HEK293 (cell line): ENCODE data around the gene HOXB7.

Experiments used
- GLI2 ChIP-seq: fragments of 450-650 bp; formaldehyde crosslinking; IDR thresholded peaks from 2 replicates; pipeline ENCODE4; 2017; ENCODE audit warnings: missing biosample characterization, missing genetic modification characterization, low read depth, borderline replicate concordance
- GLI4 ChIP-seq: fragments of 450-650 bp; formaldehyde crosslinking; IDR thresholded peaks from 2 replicates; pipeline ENCODE4 v1.5.1; 2016; ENCODE audit warnings: missing biosample characterization, missing genetic modification characterization
- KLF16 ChIP-seq: fragments of 450-650 bp; formaldehyde crosslinking; IDR thresholded peaks from 2 replicates; pipeline ENCODE4 v1.5.1; 2017; ENCODE audit warnings: missing biosample characterization, missing genetic modification characterization
- MYNN ChIP-seq: fragments of 450-650 bp; formaldehyde crosslinking; IDR thresholded peaks from 2 replicates; pipeline ENCODE4 v1.5.1; 2016; ENCODE audit warnings: missing biosample characterization, missing genetic modification characterization, borderline replicate concordance
- RBAK ChIP-seq: fragments of 450-650 bp; formaldehyde crosslinking; IDR thresholded peaks from 2 replicates; pipeline ENCODE4 v1.5.1; 2016; ENCODE audit warnings: missing biosample characterization, missing genetic modification characterization
- TCF7L2 ChIP-seq: IDR thresholded peaks from 2 replicates; pipeline ENCODE4 v1.6.1; 2011; ENCODE audit warnings: low read depth, mild to moderate bottlenecking, inconsistent platforms, low read length, moderate library complexity, borderline replicate concordance
- YY2 ChIP-seq: fragments of 450-650 bp; formaldehyde crosslinking; IDR thresholded peaks from 2 replicates; pipeline ENCODE4 v1.5.1; 2016; ENCODE audit warnings: missing biosample characterization, missing genetic modification characterization
- ZBTB1 ChIP-seq: fragments of 450-650 bp; formaldehyde crosslinking; IDR thresholded peaks from 2 replicates; pipeline ENCODE4 v1.5.1; 2016; ENCODE audit warnings: missing biosample characterization, missing genetic modification characterization
- ZFP69B ChIP-seq: fragments of 450-650 bp; formaldehyde crosslinking; IDR thresholded peaks from 2 replicates; pipeline ENCODE4 v1.5.1; 2016; ENCODE audit warnings: missing biosample characterization, missing genetic modification characterization
- ZNF157 ChIP-seq: fragments of 450-650 bp; formaldehyde crosslinking; IDR thresholded peaks from 2 replicates; pipeline ENCODE4 v1.5.1; 2016; ENCODE audit warnings: missing biosample characterization, missing genetic modification characterization
- ZNF211 ChIP-seq: fragments of 450-650 bp; formaldehyde crosslinking; IDR thresholded peaks from 2 replicates; pipeline ENCODE4 v1.5.1; 2016; ENCODE audit warnings: low read depth, missing biosample characterization, missing genetic modification characterization
- ZNF23 ChIP-seq: fragments of 450-650 bp; formaldehyde crosslinking; IDR thresholded peaks from 2 replicates; pipeline ENCODE4 v1.5.1; 2016; ENCODE audit warnings: missing biosample characterization, missing genetic modification characterization, borderline replicate concordance
- ZNF335 ChIP-seq: fragments of 450-650 bp; formaldehyde crosslinking; conservative IDR thresholded peaks from 2 replicates; pipeline ENCODE4 v1.5.1; 2016; ENCODE audit warnings: missing biosample characterization, missing genetic modification characterization
- ZNF423 ChIP-seq: fragments of 450-650 bp; formaldehyde crosslinking; IDR thresholded peaks from 2 replicates; pipeline ENCODE4 v1.5.1; 2016; ENCODE audit warnings: missing biosample characterization, missing genetic modification characterization
- ZNF549 ChIP-seq: fragments of 450-650 bp; IDR thresholded peaks from 2 replicates; pipeline ENCODE4 v1.5.1; 2018; ENCODE audit warnings: missing biosample characterization, missing genetic modification characterization, mild to moderate bottlenecking, inconsistent platforms, moderate library complexity
- ZNF555 ChIP-seq: fragments of 450-650 bp; formaldehyde crosslinking; conservative IDR thresholded peaks from 2 replicates; pipeline ENCODE4 v1.5.1; 2017; ENCODE audit warnings: missing biosample characterization, mild to moderate bottlenecking, missing genetic modification characterization, inconsistent platforms
- ZNF571 ChIP-seq: fragments of 450-650 bp; formaldehyde crosslinking; IDR thresholded peaks from 2 replicates; pipeline ENCODE4 v1.5.0; 2017; ENCODE audit warnings: missing biosample characterization, missing genetic modification characterization
- ZNF600 ChIP-seq: fragments of 450-650 bp; formaldehyde crosslinking; IDR thresholded peaks from 2 replicates; pipeline ENCODE4 v1.5.1; 2016; ENCODE audit warnings: missing biosample characterization, missing genetic modification characterization
- ZNF660 ChIP-seq: fragments of 450-650 bp; IDR thresholded peaks from 2 replicates; pipeline ENCODE4 v1.5.1; 2018; ENCODE audit warnings: missing biosample characterization, mild to moderate bottlenecking, missing genetic modification characterization
- TF ChIP-seq, protein P1 (sequence below): fragments of 450-650 bp; formaldehyde crosslinking; conservative IDR thresholded peaks from 2 replicates; pipeline ENCODE4 v1.5.1; 2016; ENCODE audit warnings: low read depth, missing biosample characterization, missing genetic modification characterization
- TF ChIP-seq, protein P2 (sequence below): fragments of 450-650 bp; formaldehyde crosslinking; IDR thresholded peaks from 2 replicates; pipeline ENCODE4 v1.5.1; 2016; ENCODE audit warnings: missing biosample characterization, missing genetic modification characterization
- TF ChIP-seq, protein P3 (sequence below): fragments of 450-650 bp; formaldehyde crosslinking; IDR thresholded peaks from 2 replicates; pipeline ENCODE4 v1.5.1; 2016; ENCODE audit warnings: missing biosample characterization, missing genetic modification characterization
- TF ChIP-seq, protein P4 (sequence below): fragments of 450-650 bp; formaldehyde crosslinking; IDR thresholded peaks from 2 replicates; pipeline ENCODE4 v1.5.1; 2017; ENCODE audit warnings: missing biosample characterization, missing genetic modification characterization
- TF ChIP-seq, protein P5 (sequence below): fragments of 450-650 bp; formaldehyde crosslinking; IDR thresholded peaks from 2 replicates; pipeline ENCODE4 v1.5.1; 2016; ENCODE audit warnings: missing biosample characterization, missing genetic modification characterization, low read depth
- TF ChIP-seq, protein P6 (sequence below): fragments of 450-650 bp; formaldehyde crosslinking; IDR thresholded peaks from 2 replicates; pipeline ENCODE4 v1.5.1; 2017; ENCODE audit warnings: missing biosample characterization, missing genetic modification characterization
- TF ChIP-seq, protein P7 (sequence below): fragments of 450-650 bp; formaldehyde crosslinking; IDR thresholded peaks from 2 replicates; pipeline ENCODE4 v1.5.1; 2016; ENCODE audit warnings: missing biosample characterization, missing genetic modification characterization
- TF ChIP-seq, protein P8 (sequence below): fragments of 450-650 bp; formaldehyde crosslinking; IDR thresholded peaks from 2 replicates; pipeline ENCODE4 v1.5.1; 2016; ENCODE audit warnings: missing biosample characterization, missing genetic modification characterization

The HOXB7 gene

DNA sequence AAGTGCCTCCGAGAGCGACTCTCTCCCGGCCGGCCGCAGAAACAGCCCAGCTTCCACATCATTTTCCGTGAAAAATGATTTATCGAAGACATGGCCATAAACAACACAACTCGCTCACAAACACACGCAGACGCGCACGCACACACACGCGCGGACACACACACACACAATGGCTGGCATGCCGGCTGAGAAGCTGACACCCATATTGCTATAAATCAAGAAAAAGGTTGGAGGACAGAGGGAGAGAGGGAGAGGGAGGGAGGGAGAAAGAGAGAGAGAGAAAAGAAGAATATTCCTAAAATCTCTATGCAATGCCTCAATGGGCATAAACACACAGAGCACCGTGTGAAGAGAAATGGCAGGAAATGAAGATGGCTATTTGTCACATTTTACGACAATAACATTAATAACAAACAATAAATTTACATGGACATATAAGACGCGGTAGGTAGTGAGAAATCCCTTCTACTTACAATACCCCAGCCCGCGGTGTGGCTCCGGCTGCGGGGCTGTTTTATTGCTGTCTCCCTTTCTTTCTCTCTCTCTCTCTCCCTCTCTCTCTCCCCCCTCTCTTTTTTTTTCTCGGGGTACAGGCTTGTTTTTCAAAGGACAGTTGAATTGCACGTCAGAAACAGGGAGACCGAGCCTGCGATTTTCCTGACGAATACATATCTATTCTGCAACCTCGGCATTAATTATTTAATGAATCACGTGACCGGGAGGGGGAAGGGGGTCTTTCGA is 42.1 kb downstream of the HOXB7 start (continued):
- TF ChIP-seq, protein P1, sequence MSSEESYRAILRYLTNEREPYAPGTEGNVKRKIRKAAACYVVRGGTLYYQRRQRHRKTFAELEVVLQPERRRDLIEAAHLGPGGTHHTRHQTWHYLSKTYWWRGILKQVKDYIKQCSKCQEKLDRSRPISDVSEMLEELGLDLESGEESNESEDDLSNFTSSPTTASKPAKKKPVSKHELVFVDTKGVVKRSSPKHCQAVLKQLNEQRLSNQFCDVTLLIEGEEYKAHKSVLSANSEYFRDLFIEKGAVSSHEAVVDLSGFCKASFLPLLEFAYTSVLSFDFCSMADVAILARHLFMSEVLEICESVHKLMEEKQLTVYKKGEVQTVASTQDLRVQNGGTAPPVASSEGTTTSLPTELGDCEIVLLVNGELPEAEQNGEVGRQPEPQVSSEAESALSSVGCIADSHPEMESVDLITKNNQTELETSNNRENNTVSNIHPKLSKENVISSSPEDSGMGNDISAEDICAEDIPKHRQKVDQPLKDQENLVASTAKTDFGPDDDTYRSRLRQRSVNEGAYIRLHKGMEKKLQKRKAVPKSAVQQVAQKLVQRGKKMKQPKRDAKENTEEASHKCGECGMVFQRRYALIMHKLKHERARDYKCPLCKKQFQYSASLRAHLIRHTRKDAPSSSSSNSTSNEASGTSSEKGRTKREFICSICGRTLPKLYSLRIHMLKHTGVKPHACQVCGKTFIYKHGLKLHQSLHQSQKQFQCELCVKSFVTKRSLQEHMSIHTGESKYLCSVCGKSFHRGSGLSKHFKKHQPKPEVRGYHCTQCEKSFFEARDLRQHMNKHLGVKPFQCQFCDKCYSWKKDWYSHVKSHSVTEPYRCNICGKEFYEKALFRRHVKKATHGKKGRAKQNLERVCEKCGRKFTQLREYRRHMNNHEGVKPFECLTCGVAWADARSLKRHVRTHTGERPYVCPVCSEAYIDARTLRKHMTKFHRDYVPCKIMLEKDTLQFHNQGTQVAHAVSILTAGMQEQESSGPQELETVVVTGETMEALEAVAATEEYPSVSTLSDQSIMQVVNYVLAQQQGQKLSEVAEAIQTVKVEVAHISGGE = 0 out of 2 replicates have a peak, but pooled peaks have one; percentile 1
- TF ChIP-seq, protein P2, sequence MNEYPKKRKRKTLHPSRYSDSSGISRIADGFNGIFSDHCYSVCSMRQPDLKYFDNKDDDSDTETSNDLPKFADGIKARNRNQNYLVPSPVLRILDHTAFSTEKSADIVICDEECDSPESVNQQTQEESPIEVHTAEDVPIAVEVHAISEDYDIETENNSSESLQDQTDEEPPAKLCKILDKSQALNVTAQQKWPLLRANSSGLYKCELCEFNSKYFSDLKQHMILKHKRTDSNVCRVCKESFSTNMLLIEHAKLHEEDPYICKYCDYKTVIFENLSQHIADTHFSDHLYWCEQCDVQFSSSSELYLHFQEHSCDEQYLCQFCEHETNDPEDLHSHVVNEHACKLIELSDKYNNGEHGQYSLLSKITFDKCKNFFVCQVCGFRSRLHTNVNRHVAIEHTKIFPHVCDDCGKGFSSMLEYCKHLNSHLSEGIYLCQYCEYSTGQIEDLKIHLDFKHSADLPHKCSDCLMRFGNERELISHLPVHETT = no peak
- TF ChIP-seq RBAK (tag by site-specific recombination) (no peak), GLI4 (tag by site-specific recombination) (no peak), ZNF600 (tag by site-specific recombination) (peak; percentile 58), ZNF571 (no peak), ZFP69B (tag by site-specific recombination) (no peak; the same call in 1 of the 2 replicates), ZNF423 (tag by site-specific recombination) (0 out of 2 replicates have a peak, but pooled peaks have one; percentile 32), TCF7L2 (no peak), ZNF211 (tag by site-specific recombination) (no peak), ZNF23 (no peak), ZBTB1 (tag by site-specific recombination) (no peak), ZNF335 (tag by site-specific recombination) (no peak), ZNF157 (tag by site-specific recombination) (no peak), ZNF555 (no peak), MYNN (tag by site-specific recombination) (no peak), ZNF660 (tag by site-specific recombination) (no peak), ZNF549 (tag by site-specific recombination) (no peak), KLF16 (tag by site-specific recombination) (no peak), YY2 (peak; percentile 85), GLI2 (tag by site-specific recombination) (no peak)
- TF ChIP-seq, protein P3, sequence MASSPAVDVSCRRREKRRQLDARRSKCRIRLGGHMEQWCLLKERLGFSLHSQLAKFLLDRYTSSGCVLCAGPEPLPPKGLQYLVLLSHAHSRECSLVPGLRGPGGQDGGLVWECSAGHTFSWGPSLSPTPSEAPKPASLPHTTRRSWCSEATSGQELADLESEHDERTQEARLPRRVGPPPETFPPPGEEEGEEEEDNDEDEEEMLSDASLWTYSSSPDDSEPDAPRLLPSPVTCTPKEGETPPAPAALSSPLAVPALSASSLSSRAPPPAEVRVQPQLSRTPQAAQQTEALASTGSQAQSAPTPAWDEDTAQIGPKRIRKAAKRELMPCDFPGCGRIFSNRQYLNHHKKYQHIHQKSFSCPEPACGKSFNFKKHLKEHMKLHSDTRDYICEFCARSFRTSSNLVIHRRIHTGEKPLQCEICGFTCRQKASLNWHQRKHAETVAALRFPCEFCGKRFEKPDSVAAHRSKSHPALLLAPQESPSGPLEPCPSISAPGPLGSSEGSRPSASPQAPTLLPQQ = no peak
- TF ChIP-seq, protein P4, sequence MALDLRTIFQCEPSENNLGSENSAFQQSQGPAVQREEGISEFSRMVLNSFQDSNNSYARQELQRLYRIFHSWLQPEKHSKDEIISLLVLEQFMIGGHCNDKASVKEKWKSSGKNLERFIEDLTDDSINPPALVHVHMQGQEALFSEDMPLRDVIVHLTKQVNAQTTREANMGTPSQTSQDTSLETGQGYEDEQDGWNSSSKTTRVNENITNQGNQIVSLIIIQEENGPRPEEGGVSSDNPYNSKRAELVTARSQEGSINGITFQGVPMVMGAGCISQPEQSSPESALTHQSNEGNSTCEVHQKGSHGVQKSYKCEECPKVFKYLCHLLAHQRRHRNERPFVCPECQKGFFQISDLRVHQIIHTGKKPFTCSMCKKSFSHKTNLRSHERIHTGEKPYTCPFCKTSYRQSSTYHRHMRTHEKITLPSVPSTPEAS (tag by site-specific recombination) = peak; percentile 95
- TF ChIP-seq, protein P5, sequence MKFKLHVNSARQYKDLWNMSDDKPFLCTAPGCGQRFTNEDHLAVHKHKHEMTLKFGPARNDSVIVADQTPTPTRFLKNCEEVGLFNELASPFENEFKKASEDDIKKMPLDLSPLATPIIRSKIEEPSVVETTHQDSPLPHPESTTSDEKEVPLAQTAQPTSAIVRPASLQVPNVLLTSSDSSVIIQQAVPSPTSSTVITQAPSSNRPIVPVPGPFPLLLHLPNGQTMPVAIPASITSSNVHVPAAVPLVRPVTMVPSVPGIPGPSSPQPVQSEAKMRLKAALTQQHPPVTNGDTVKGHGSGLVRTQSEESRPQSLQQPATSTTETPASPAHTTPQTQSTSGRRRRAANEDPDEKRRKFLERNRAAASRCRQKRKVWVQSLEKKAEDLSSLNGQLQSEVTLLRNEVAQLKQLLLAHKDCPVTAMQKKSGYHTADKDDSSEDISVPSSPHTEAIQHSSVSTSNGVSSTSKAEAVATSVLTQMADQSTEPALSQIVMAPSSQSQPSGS (tag by site-specific recombination) = no peak
- TF ChIP-seq, protein P6, sequence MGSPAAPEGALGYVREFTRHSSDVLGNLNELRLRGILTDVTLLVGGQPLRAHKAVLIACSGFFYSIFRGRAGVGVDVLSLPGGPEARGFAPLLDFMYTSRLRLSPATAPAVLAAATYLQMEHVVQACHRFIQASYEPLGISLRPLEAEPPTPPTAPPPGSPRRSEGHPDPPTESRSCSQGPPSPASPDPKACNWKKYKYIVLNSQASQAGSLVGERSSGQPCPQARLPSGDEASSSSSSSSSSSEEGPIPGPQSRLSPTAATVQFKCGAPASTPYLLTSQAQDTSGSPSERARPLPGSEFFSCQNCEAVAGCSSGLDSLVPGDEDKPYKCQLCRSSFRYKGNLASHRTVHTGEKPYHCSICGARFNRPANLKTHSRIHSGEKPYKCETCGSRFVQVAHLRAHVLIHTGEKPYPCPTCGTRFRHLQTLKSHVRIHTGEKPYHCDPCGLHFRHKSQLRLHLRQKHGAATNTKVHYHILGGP (tag by site-specific recombination) = no peak
- TF ChIP-seq, protein P7, sequence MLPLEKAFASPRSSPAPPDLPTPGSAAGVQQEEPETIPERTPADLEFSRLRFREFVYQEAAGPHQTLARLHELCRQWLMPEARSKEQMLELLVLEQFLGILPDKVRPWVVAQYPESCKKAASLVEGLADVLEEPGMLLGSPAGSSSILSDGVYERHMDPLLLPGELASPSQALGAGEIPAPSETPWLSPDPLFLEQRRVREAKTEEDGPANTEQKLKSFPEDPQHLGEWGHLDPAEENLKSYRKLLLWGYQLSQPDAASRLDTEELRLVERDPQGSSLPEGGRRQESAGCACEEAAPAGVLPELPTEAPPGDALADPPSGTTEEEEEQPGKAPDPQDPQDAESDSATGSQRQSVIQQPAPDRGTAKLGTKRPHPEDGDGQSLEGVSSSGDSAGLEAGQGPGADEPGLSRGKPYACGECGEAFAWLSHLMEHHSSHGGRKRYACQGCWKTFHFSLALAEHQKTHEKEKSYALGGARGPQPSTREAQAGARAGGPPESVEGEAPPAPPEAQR (tag by site-specific recombination) = no peak
- TF ChIP-seq, protein P8, sequence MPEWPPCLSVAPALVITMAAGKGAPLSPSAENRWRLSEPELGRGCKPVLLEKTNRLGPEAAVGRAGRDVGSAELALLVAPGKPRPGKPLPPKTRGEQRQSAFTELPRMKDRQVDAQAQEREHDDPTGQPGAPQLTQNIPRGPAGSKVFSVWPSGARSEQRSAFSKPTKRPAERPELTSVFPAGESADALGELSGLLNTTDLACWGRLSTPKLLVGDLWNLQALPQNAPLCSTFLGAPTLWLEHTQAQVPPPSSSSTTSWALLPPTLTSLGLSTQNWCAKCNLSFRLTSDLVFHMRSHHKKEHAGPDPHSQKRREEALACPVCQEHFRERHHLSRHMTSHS = peak; percentile 27; the same call in 1 of the 2 replicates
